Activated B cell treated with CpG ODN at 0.5 μM for 24 hours (primary cell): Measurements from ENCODE around the gene HHAT. TPM values are rescaled to one million over a fixed set of nuclear protein-coding genes. Genes with fewer than 3 reads are reported as not detected.

Experiments used
- ATAC-seq: fragments of 200-7000 bp; cut with Tn5 transposase; one replicate; pipeline ENCODE4 v1.10.0; 2021; ENCODE audit warnings: low read depth, mild to moderate bottlenecking, moderate library complexity
- CTCF ChIA-PET: fragments of 350-600 bp; sonication (Branson Sonifier 250); formaldehyde crosslinking; loops from one replicate; lab custom pipeline; 2021; ENCODE audit warnings: antibody characterized with exemption; lab: Charles Lee
- POLR2A ChIA-PET: fragments of 350-600 bp; sonication (Branson Sonifier 250); formaldehyde crosslinking; loops from one replicate; lab custom pipeline; 2021; ENCODE audit warnings: antibody characterized with exemption; lab: Charles Lee
- DNase-seq: peaks from one replicate; pipeline ENCODE4 v3.0.0; 2022
- H3K27ac Mint-ChIP-seq: one replicate; pipeline ENCODE4 v1.8.0; 2020; ENCODE audit warnings: mixed read lengths
- H3K27me3 Mint-ChIP-seq: one replicate; pipeline ENCODE4 v1.8.0; 2021; ENCODE audit warnings: mixed read lengths
- H3K36me3 Mint-ChIP-seq: one replicate; pipeline ENCODE4 v1.8.0; 2021; ENCODE audit warnings: low read depth, mixed read lengths
- H3K4me1 Mint-ChIP-seq: one replicate; pipeline ENCODE4 v1.8.0; 2021; ENCODE audit warnings: mixed read lengths
- H3K4me3 Mint-ChIP-seq: one replicate; pipeline ENCODE4 v1.8.0; 2020; ENCODE audit warnings: mild to moderate bottlenecking, mixed read lengths
- H3K9me3 Mint-ChIP-seq: one replicate; pipeline ENCODE4 v1.8.0; 2020; ENCODE audit warnings: mixed read lengths
- intact Hi-C: fragments of 100-400 bp; cut with micrococcal nuclease; formaldehyde crosslinking; loops from one replicate; pipeline ENCODE4 v1.15.1; 2024
- total RNA-seq: library from RNA; stranded (reverse); gene quantifications from 2 replicates; pipeline ENCODE4 v1.2.3, GENCODE V29; 2022
- TF ChIP-seq, protein P1 (sequence below): fragments of 200-600 bp; IDR thresholded peaks from one replicate; pipeline ENCODE4 v1.8.0; 2022; ENCODE audit warnings: antibody characterized with exemption, mild to moderate bottlenecking

Gene HHAT
- total RNA-seq, 1 donor from 2014 or later, result 8.5 TPM

DNA sequence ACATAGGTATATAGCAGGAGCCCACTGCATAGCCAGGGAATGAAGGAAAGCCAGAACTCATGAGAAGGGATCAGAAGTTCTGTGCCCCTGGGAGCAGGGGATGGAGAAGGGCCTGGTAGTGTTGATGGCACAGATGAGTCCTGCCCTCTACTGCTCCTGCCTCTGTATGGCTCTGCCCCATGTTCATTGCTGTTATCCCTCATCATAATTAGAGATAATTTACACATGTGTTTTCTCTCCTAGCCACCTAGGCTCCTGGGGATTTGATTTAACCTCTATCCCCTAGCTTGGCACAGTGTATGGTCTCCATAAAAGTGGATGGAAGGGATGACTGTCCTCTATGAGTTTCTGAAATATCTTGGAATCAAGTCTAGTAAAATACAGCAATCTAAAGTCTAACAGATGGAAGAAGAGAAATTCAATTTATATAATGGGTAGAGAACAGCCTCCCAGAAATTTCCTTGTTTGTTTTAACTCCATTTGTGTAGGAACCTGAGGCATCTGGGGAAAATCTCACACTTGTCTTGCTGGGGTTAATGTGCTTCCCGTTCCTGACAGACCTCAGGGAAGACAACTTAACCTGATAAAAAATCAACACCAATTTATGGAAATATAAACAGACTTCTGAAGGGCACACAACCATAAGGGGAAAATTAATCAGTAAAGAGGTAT is 393.8 kb downstream of the HHAT start:
- POLR2A ChIA-PET, result no interaction called here
- no peak for DNase-seq
- no peaks in the 10 kb centered on the region for H3K9me3 Mint-ChIP-seq

DNA sequence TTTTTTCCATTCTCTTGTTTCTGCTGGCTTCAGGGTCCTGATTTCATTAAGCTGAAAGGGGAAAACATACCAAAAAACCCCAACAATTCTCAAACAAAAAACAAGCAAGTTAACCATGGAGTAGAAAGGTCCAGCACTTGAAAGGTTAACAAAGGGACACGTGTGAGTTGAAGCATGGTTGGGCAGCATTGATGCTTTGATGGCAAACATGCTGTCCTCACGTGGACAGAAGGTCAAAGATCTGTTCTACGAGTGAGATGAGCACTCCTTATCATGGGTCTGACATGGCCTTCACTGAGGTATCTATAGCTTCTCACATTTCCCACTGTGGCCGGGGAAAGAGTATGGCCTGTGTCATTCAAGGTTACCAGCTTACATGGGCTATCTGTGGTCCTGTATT is 394.9 kb downstream of the HHAT start:
- no peaks in the 10 kb centered on the region for H3K9me3 Mint-ChIP-seq
- H3K27me3 Mint-ChIP-seq, result peaks cover 6% of the 10 kb centered on the region
- intact Hi-C loops, result no loop called here
- H3K4me1 Mint-ChIP-seq, result no peaks in the 10 kb centered on the region
- ChIA-PET POLR2A (no interaction called here), CTCF (no interaction called here)
- H3K36me3 Mint-ChIP-seq, result no peaks in the 10 kb centered on the region
- TF ChIP-seq, protein P1, sequence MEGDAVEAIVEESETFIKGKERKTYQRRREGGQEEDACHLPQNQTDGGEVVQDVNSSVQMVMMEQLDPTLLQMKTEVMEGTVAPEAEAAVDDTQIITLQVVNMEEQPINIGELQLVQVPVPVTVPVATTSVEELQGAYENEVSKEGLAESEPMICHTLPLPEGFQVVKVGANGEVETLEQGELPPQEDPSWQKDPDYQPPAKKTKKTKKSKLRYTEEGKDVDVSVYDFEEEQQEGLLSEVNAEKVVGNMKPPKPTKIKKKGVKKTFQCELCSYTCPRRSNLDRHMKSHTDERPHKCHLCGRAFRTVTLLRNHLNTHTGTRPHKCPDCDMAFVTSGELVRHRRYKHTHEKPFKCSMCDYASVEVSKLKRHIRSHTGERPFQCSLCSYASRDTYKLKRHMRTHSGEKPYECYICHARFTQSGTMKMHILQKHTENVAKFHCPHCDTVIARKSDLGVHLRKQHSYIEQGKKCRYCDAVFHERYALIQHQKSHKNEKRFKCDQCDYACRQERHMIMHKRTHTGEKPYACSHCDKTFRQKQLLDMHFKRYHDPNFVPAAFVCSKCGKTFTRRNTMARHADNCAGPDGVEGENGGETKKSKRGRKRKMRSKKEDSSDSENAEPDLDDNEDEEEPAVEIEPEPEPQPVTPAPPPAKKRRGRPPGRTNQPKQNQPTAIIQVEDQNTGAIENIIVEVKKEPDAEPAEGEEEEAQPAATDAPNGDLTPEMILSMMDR, result no peak
- no peak for DNase-seq
- H3K27ac Mint-ChIP-seq, result no peak overlapping the region
- H3K4me3 Mint-ChIP-seq, result no peak overlapping the region
- ATAC-seq, result no peak

More for the DNA sequence above, 393.8 kb downstream of the HHAT start:
- H3K4me3 Mint-ChIP-seq, result no peak overlapping the region
- TF ChIP-seq, protein P1, result no peak
- intact Hi-C loops, result no loop called here
- ATAC-seq, result no peak
- peaks cover 6% of the 10 kb centered on the region for H3K27me3 Mint-ChIP-seq
- no peaks in the 10 kb centered on the region for H3K36me3 Mint-ChIP-seq
- H3K27ac Mint-ChIP-seq, result no peak overlapping the region
- CTCF ChIA-PET, result no interaction called here
- H3K4me1 Mint-ChIP-seq, result no peaks in the 10 kb centered on the region

- TF ChIP-seq, protein P1, result no peak
- H3K9me3 Mint-ChIP-seq, result no peaks in the 10 kb centered on the region
- CTCF ChIA-PET, result no interaction called here
- no peak overlapping the region for H3K4me3 Mint-ChIP-seq
- intact Hi-C loops, result no loop called here
- no peak for ATAC-seq
- H3K27me3 Mint-ChIP-seq, result peaks cover 6% of the 10 kb centered on the region
- no peaks in the 10 kb centered on the region for H3K4me1 Mint-ChIP-seq
- no peaks in the 10 kb centered on the region for H3K36me3 Mint-ChIP-seq
- POLR2A ChIA-PET, result no interaction called here
- no peak for DNase-seq
- H3K27ac Mint-ChIP-seq, result no peak overlapping the region
Observed at GRCh38 chr1:210724768-210725167, 396.1 kb downstream of the HHAT start.

Other genes with a start within 250 kb of the HHAT start
- gene SERTAD4, start 96.1 kb upstream of the HHAT start, total RNA-seq, result not detected in 2 replicates